PC-3 (cell line): ENCODE results near the gene VPS37C. TPM values are rescaled to one million over a fixed set of nuclear protein-coding genes. Genes with fewer than 3 reads are reported as not detected.

Experiments used
- ATAC-seq: fragments of 200-7000 bp; cut with Tn5 transposase; 2 replicates; pipeline ENCODE4 v1.9.1; 2020; ENCODE audit warnings: mild to moderate bottlenecking, moderate library complexity
- BruUV-seq: library from RNA; stranded (reverse); fragments of 400-500 nt; replicated peaks from 2 replicates; lab custom pipeline; 2021; lab: Mats Ljungman, UMichigan
- CTCF ChIA-PET: fragments of 300-600 bp; sonication (Branson Sonifier 250); formaldehyde crosslinking; loops from one replicate; lab custom pipeline; 2022; ENCODE audit warnings: antibody characterized with exemption; lab: Charles Lee
- POLR2A ChIA-PET: fragments of 300-600 bp; sonication (Branson Sonifier 250); formaldehyde crosslinking; loops from one replicate; lab custom pipeline; 2022; ENCODE audit warnings: antibody characterized with exemption; ENCODE audit not compliant: unreplicated experiment; lab: Charles Lee
- DNase-seq: peaks from one replicate; pipeline ENCODE4 v3.0.0-alpha.2; 2015
- H2AFZ ChIP-seq: fragments of 300-600 bp; sonication (generic); 2 replicates; pipeline ENCODE4 v1.6.0; 2016; ENCODE audit warnings: antibody characterized with exemption, low read length
- H3F3A ChIP-seq: fragments of 300-600 bp; sonication (generic); one replicate; pipeline ENCODE4 v1.6.0; 2017; ENCODE audit warnings: antibody characterized with exemption, low read length, control low read depth, mild to moderate bottlenecking; ENCODE audit not compliant: unreplicated experiment
- H3K27ac ChIP-seq: fragments of 300-600 bp; sonication (generic); 2 replicates; pipeline ENCODE4 v1.5.1; 2016; ENCODE audit warnings: mild to moderate bottlenecking, low read length
- H3K27me3 ChIP-seq: fragments of 300-600 bp; sonication (generic); 2 replicates; pipeline ENCODE4 v1.6.1; 2016; ENCODE audit warnings: low read length, mixed read lengths
- H3K36me3 ChIP-seq: fragments of 300-600 bp; sonication (generic); 2 replicates; pipeline ENCODE4 v1.6.1; 2016; ENCODE audit warnings: low read depth, mixed run types, low read length, mixed read lengths
- H3K4me1 ChIP-seq: fragments of 300-600 bp; sonication (generic); 2 replicates; pipeline ENCODE4 v1.5.1; 2016; ENCODE audit warnings: low read length; ENCODE audit not compliant: insufficient read depth
- H3K4me2 ChIP-seq: fragments of 300-600 bp; sonication (generic); 2 replicates; pipeline ENCODE4 v1.6.0; 2016; ENCODE audit warnings: low read length
- H3K4me3 ChIP-seq: fragments of 300-600 bp; sonication (generic); 2 replicates; pipeline ENCODE4 v1.5.1; 2016; ENCODE audit warnings: mild to moderate bottlenecking, low read length, mixed read lengths
- H3K79me2 ChIP-seq: fragments of 300-600 bp; sonication (generic); 2 replicates; pipeline ENCODE4 v1.6.1; 2017; ENCODE audit warnings: low read length, mixed read lengths
- H3K9ac ChIP-seq: fragments of 300-600 bp; sonication (generic); 2 replicates; pipeline ENCODE4 v1.6.0; 2016; ENCODE audit warnings: mild to moderate bottlenecking, low read length
- H3K9me2 ChIP-seq: fragments of 300-600 bp; sonication (generic); replicated peaks from 2 replicates; pipeline ENCODE4 v1.6.1; 2016; ENCODE audit warnings: mixed run types, low read length, mixed read lengths
- H3K9me3 ChIP-seq: fragments of 300-600 bp; sonication (generic); 2 replicates; pipeline ENCODE4 v1.6.1; 2016; ENCODE audit warnings: low read length, mixed read lengths
- H4K20me1 ChIP-seq: fragments of 300-600 bp; sonication (generic); 2 replicates; pipeline ENCODE4 v1.6.1; 2016; ENCODE audit warnings: low read length, mixed read lengths
- CTCF ChIP-seq: fragments of 300-600 bp; sonication (generic); conservative IDR thresholded peaks from 2 replicates; pipeline ENCODE4 v1.5.1; 2017; ENCODE audit warnings: antibody characterized with exemption, low read depth, mild to moderate bottlenecking, low read length
- EZH2 ChIP-seq: fragments of 300-600 bp; sonication (generic); IDR thresholded peaks from one replicate; pipeline ENCODE4 v1.6.1; 2017; ENCODE audit warnings: antibody characterized with exemption, mild to moderate bottlenecking, low read length; ENCODE audit not compliant: unreplicated experiment
- EZH2phosphoT487 ChIP-seq: fragments of 300-600 bp; sonication (generic); IDR thresholded peaks from 2 replicates; pipeline ENCODE4 v1.6.1; 2018; ENCODE audit warnings: mild to moderate bottlenecking, antibody characterized with exemption, low read length, borderline replicate concordance
- intact Hi-C: fragments of 100-400 bp; cut with micrococcal nuclease; formaldehyde crosslinking; loops from 2 replicates; pipeline ENCODE4 v1.9.0; 2023
- total RNA-seq: library from RNA; depleted of rRNA; stranded (reverse); fragments of >200 nt; gene quantifications from 2 replicates; pipeline ENCODE4 v1.2.3, GENCODE V29; 2014

The VPS37C gene
- total RNA-seq, 1 experiment from 2014 or later = 28.9 TPM

DNA sequence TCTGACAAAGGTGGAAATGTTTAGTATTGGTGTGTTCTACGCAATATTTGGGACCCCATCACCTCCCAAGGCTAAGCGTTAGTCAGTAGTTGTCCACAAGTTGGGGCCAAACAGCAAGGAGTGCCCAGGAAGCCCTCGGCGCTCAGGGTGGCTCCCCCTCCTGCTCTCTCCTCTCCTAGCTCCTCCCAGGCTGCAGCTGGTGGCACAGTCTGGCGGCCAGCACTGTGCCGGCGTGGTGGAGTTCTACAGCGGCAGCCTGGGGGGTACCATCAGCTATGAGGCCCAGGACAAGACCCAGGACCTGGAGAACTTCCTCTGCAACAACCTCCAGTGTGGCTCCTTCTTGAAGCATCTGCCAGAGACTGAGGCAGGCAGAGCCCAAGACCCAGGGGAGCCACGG, 42.2 kb downstream of the VPS37C start:
- intact Hi-C loops = no loop called here
- Histone ChIP-seq H3K27ac (no peak overlapping the region), H3K27me3 (no peaks in the 10 kb centered on the region), H3K79me2 (no peaks in the 10 kb centered on the region), H3K9ac (no peak overlapping the region), H3K4me2 (no peak overlapping the region), H3K4me1 (peaks cover 2% of the 10 kb centered on the region), H3K4me3 (no peak overlapping the region), H3F3A (no peaks in the 10 kb centered on the region), H3K9me2 (no peaks in the 10 kb centered on the region), H2AFZ (no peak overlapping the region), H3K9me3 (no peaks in the 10 kb centered on the region), H4K20me1 (no peaks in the 10 kb centered on the region), H3K36me3 (no peaks in the 10 kb centered on the region)
- CTCF ChIA-PET = no interaction called here
- DNase-seq (no peak), ATAC-seq (no peak)
- POLR2A ChIA-PET = interaction anchor here (0.6 kb wide), 1 partner anchor 933 kb away, joined by 3 read pairs; no protein-coding TSS in a partner anchor
- BruUV-seq = no TSS peak
- TF ChIP-seq CTCF (no peak), EZH2phosphoT487 (no peak), EZH2 (no peak)

- POLR2A ChIA-PET = no interaction called here
- no peaks in the 10 kb centered on the region for H3K4me1 ChIP-seq
- no peak for ATAC-seq
Measured at GRCh38 chr11:61118406-61118805, 42.8 kb downstream of the VPS37C start.

More at GRCh38 chr11:61118406-61118805, 42.8 kb downstream of the VPS37C start:
- Histone ChIP-seq H2AFZ (no peak overlapping the region), H4K20me1 (no peaks in the 10 kb centered on the region), H3K36me3 (no peaks in the 10 kb centered on the region), H3K9me2 (no peaks in the 10 kb centered on the region), H3K4me3 (no peak overlapping the region), H3K9ac (no peak overlapping the region), H3K27ac (no peak overlapping the region), H3K27me3 (no peaks in the 10 kb centered on the region), H3K4me2 (no peak overlapping the region), H3F3A (no peaks in the 10 kb centered on the region), H3K79me2 (no peaks in the 10 kb centered on the region), H3K9me3 (no peaks in the 10 kb centered on the region)
- DNase-seq = no peak
- CTCF ChIA-PET = interaction anchor here (0.5 to 0.6 kb wide), 2 partner anchors 19 to 24 kb away, joined by 3 to 5 read pairs; no protein-coding TSS in a partner anchor
- intact Hi-C loops = no loop called here
- BruUV-seq = no TSS peak
- TF ChIP-seq EZH2phosphoT487 (no peak), CTCF (no peak), EZH2 (no peak)
